Middle frontal gyrus (tissue), 1 donor: Measurements from ENCODE around the gene SFR1.
"Not testable (repeated sequence)": the region's sequence is repeated elsewhere in the genome, so short reads cannot be mapped to it uniquely, and the experiment has no call there.

Experiments used
- DNase-seq: peaks from one replicate; pipeline ENCODE4 v3.0.0-alpha.2; 2015; ENCODE audit warnings: low spot score; ENCODE audit errors: extremely low spot score

The SFR1 gene

GRCh38 chr10:104170610-104171254, 48.8 kb downstream of the SFR1 start:
- no peak for DNase-seq

DNA sequence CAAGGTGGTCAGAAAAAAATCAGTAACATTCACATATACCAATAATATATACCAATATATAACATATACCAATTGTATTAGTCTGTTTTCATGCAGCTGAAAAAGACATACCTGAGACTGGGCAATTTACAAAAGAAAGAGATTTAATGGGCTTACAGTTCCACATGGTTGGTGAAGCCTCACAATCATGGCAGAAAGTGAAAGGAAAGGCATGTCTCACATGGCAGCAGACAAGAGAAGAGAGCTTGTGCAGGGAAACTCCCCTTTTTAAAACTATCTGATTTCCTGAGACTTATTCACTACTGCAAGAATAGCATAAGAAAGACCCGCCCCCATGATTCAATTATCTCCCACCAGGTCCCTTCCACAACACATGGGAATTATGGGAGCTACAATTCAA, 52.2 kb downstream of the SFR1 start:
- not testable (repeated sequence) for DNase-seq
